Gastroesophageal sphincter (tissue), 3 donors: ENCODE data around the gene CEP44.

Experiments used
- POLR2A ChIP-seq, 2 donors: fragments of 450-650 bp; IDR thresholded peaks; one replicate each; pipeline ENCODE4 v1.6.1; 2017; ENCODE audit warnings: antibody characterized with exemption in 2 of 2, mild to moderate bottlenecking in 2 of 2, moderate library complexity in 1 of 2
- POLR2AphosphoS5 ChIP-seq: sonication (generic); formaldehyde crosslinking; IDR thresholded peaks from one replicate; pipeline ENCODE4 v1.6.1; 2017; ENCODE audit warnings: antibody characterized with exemption
- TF ChIP-seq, protein P1 (sequence below), 4 experiments: fragments of 200-600 bp in 2 of 4; fragments of 450-650 bp in 2 of 4; sonication (generic) in 1 of 4; IDR thresholded peaks; one replicate each; pipeline ENCODE4 v1.5.1; 2017 to 2019; ENCODE audit warnings: antibody characterized with exemption in 4 of 4, mild to moderate bottlenecking in 2 of 4, moderate library complexity in 2 of 4

DNA sequence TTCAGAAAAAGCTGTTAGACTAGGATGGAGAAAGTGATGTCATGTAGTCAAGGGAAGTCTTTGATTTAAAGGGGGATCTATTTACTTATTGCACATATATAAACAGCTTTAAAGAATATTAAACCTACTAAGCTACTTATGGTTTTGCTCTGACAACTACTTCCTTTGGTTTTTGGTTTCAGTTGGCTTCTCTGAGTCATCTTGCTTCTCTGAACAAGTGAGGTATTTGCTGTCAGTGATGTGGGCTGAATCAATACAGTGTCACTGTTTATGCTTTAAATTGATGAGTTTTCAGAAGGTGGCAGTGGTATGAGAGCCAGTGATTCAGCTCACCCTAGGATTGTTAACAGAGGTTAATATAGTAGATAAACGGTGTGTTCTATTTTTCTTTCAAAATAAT is 75.1 kb downstream of the CEP44 start:
- TF ChIP-seq POLR2AphosphoS5 (no peak), POLR2A (IDR thresholded peaks at IDR 0.05) (no peak)
- TF ChIP-seq, protein P1, sequence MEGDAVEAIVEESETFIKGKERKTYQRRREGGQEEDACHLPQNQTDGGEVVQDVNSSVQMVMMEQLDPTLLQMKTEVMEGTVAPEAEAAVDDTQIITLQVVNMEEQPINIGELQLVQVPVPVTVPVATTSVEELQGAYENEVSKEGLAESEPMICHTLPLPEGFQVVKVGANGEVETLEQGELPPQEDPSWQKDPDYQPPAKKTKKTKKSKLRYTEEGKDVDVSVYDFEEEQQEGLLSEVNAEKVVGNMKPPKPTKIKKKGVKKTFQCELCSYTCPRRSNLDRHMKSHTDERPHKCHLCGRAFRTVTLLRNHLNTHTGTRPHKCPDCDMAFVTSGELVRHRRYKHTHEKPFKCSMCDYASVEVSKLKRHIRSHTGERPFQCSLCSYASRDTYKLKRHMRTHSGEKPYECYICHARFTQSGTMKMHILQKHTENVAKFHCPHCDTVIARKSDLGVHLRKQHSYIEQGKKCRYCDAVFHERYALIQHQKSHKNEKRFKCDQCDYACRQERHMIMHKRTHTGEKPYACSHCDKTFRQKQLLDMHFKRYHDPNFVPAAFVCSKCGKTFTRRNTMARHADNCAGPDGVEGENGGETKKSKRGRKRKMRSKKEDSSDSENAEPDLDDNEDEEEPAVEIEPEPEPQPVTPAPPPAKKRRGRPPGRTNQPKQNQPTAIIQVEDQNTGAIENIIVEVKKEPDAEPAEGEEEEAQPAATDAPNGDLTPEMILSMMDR (IDR thresholded peaks at IDR 0.05): no peak
